Spleen (tissue), 3 donors: ENCODE results near the gene RHOBTB3.

ENCODE experiments used
- POLR2A ChIP-seq, 3 donors: fragments of 450-650 bp; IDR thresholded peaks; one replicate each; pipeline ENCODE4 v1.5.1; 2017; ENCODE audit warnings: antibody characterized with exemption in 3 of 3, mild to moderate bottlenecking in 1 of 3
- POLR2AphosphoS5 ChIP-seq, 3 donors: sonication (generic); formaldehyde crosslinking; IDR thresholded peaks; one replicate each; pipeline ENCODE4 v1.5.1; 2017; ENCODE audit warnings: antibody characterized with exemption in 3 of 3

DNA sequence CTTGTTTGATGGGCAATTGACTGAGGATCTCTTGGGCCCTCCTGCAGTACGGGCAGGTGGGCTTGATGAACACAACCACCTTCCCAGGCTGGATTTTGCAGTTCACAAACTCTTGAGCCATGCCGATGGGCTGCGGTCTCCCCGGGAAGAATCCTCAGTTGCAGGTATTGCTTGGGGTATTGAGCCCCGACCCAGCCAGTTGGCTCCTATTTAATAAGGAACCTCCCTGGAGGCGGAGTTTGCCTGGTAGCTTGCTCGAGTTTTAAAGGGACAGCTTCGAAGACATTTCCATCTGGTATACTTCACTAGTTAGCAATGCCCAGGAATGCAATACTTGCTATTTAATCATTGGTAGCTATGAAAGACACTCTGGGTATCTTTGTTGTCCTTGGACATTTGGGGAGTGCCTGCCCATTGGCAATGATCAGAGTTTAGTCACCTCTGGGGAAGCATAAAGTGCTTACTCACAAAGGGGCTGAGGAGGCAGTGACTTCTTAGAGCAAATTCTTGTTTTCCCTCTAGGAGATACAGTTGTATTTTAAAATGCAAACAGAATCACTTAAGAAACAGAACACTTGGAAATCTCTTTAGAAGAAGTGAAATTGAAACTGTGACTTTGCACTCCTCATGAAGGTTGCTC is 91.5 kb downstream of the RHOBTB3 start, which contains the start of gene GLRX:
- TF ChIP-seq POLR2A (IDR thresholded peaks at IDR 0.05): peak in 1 of 3 donors; percentile 44
- peak in 2 of 3 donors; percentile 73 to 87 for TF ChIP-seq POLR2AphosphoS5 (IDR thresholded peaks at IDR 0.05)
